Stimulated activated CD4-positive, alpha-beta T cell treated with anti-CD3 and anti-CD28 coated beads, Interleukin-1b, Interleukin-23, amount 100 ng/mL, for 1 hour (primary cell): Measurements from ENCODE around the gene AKAP1.

ENCODE experiments used
- DNase-seq, 2 donors: peaks; one replicate each; pipeline ENCODE4 v3.0.0-alpha.2; 2020; ENCODE audit warnings: low read depth in 2 of 2

AKAP1 gene

DNA sequence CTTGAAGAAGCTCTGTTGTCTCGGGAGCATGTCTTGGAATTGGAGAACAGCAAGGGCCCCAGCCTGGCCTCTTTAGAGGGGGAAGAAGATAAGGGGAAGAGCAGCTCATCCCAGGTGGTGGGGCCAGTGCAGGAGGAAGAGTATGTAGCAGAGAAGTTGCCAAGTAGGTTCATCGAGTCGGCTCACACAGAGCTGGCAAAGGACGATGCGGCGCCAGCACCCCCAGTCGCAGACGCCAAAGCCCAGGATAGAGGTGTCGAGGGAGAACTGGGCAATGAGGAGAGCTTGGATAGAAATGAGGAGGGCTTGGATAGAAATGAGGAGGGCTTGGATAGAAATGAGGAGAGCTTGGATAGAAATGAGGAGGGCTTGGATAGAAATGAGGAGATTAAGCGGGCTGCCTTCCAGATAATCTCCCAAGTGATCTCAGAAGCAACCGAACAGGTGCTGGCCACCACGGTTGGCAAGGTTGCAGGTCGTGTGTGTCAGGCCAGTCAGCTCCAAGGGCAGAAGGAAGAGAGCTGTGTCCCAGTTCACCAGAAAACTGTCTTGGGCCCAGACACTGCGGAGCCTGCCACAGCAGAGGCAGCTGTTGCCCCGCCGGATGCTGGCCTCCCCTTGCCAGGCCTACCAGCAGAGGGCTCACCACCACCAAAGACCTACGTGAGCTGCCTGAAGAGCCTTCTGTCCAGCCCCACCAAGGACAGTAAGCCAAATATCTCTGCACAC is 21.2 kb downstream of the AKAP1 start:
- DNase-seq, result no peak

DNA sequence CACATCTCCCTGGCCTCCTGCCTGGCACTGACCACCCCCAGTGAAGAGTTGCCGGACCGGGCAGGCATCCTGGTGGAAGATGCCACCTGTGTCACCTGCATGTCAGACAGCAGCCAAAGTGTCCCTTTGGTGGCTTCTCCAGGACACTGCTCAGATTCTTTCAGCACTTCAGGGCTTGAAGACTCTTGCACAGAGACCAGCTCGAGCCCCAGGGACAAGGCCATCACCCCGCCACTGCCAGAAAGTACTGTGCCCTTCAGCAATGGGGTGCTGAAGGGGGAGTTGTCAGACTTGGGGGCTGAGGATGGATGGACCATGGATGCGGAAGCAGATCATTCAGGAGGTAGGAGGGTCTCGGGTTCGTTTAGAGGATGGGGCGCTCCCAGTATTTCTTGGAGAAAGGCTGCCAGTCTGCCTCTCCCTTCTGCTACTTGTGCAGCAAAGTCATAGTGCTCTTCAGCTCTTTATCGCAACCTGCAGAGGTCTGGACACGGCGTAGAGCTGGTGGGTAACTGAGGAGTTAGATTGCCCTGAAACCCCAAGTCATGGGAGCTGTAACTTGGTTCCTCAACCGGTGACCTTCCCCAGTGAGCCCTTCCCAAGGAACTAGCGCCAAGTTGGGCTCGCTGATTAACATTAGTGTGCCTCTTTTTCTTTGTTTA is 21.9 kb downstream of the AKAP1 start:
- no peak for DNase-seq

DNA sequence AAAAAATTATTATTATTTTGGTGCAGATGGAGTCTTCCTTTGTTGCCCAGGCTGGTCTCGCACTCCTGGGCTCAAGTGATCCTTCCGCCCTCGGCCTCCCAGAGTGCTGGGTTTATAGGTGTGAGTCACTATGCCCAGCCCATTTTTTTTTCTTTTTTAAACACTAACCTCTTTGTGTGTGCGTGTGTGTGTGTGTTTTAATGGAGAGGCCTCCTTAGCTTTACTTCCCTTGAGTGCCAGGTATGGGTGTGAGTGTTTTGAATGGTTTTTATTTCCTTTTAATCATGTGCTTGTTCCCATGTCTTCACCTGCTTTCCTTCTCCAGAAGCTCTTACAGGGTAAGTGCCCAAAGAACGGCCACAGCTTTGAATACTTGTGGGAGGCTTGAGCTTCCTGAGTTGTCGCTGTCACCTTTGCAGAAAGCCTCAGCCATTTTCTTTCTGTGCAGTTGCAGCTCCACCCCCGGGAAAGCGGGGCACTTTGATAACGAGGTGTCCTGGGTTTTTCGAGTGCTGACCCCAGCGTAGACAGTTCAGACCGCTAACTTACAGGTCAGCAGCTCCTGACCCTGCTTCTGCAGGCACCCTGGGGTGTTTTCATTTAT is 22.6 kb downstream of the AKAP1 start:
- DNase-seq, result no peak

DNA sequence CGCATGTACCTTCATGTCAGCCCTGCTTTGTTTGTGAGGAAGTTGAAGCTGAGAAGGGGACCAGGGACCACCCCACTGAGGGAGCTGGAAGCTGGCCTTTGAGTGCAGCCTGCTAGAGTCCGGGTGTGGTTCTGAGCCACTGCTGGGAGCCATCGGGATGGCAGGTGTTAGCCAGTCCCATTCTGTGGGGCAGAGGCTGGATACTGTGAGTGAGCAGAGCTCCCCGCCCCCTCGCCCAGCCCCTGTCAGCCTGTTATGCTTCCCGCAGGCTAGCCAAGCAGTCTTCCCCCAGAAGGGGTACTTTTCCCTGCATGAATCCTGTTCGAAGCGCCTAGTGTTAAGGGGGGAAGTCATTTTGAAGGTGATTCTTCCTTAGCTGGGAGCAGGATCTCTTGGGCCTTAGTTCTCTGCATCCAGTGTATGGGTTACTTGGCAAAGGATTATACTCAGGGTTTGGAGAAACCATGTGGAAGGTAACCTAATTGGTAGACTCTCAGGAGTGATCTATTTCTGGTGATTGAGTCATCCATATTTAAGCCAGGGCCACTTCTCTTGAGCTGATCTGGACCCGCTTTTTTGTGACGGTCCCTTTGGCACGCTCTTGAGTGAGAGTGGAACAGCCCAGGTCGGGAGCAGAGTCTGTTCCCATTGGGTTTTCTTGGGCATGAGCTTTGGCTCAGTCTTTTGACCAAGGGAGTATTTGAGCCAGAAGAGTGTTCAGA is 23.8 kb downstream of the AKAP1 start:
- DNase-seq, result no peak

DNA sequence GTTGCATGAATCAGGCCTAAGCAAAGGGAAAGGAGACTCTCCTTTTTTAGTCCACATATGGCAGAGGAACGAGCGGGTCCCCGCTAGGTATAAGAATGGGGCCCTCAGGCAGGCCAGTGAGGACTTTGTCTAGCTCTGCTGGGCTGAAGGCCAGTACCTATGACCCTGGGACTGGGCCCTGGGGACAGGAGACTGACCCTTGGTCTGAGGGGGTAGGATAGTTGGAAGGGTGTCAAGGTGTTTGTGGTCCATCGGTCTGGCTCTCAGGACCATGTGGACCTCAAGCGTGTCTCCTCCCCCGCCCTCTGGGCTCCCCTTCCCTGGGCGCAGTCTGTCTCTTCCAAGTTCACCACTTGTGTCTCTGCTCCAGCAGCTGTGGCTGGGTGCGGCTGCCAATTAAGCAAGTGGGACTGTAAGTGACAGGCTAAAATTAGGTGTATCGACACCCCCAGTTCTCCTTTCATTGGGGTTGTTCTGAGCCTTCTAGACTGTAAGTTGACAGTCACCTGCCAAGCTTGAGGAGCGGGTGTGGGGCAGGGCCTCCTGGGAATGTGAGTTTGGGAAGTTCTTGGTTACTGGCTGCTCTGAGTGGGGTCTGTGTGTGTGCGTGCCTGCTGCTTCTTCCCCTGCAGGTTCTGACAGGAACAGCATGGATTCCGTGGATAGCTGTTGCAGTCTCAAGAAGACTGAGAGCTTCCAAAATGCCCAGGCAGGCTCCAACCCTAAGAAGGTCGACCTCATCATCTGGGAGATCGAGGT is 24.5 kb downstream of the AKAP1 start:
- no peak for DNase-seq

DNA sequence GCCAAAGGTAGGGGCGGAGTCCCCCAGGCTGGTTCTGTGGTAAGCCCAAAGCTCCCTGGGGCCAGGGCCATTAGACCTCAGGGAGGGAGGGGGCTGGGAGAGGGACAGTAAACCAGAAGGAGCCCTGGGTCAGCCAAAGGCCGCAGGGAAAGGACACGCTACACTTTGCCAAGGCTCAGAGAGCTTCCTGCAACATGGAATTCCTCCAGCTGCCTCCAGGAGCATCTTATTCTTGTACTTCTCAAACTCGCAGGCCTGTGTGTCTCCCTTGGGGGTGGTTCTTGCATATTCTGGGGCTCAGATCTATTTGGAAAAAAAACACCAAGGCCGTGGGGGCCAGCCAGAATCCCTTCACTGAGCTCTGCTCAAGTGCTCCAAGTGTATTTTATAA is 25.1 kb downstream of the AKAP1 start:
- no peak for DNase-seq

DNA sequence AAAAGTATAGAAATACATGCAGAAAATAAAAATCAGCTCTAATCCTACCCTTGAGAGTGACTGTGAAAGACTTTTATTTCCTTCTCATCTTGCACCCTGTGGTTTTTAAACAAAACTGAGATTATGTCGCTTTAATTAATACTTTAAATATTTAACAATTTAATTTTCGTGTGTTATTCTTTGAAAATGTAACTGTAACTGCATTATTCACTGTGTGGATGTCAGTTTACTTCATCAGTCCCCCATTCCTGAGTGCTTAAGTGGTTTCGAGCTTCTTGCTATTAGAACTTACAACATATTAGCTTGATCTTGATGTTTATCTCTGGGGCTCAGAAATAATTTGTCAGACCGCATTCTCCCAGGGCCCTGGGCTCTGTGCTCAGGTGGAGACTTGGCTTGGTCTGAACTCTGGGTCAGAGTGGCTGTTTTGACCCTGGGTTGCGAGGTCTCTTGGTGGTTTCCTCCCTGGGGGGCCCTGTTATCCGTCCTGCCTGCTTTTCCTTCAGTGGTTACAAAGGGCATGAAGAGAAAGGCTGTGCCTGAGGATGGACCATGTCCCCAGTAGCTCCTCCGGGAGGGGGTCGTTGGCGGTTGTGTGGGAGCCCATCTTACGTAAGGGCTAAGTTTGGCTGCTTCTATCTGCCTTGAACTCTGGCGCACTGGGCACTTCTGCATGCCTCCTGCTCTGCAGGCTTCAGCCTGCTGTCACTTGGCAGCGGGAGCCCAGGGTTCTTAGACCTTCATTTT is 25.7 kb downstream of the AKAP1 start:
- DNase-seq, result no peak

DNA sequence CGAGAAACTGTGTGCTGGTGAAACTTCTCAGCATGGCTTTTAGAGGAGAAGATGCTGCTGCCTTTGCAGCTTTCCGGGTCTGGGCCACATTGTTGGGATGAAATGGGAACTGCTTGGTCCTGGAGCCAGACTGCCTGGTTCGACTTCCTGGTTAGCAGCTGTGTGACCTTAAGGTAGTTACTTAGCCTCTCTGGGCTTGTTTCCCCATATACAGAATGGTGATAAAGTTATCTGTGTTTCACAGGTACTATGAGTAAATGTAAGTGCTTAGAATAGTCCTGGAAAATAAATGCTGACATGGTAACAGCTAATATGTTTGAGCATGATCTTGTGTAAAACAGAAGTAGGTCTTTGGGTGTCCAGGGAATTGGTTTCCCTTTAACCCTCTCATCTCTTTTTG is 26.3 kb downstream of the AKAP1 start:
- DNase-seq, result no peak

DNA sequence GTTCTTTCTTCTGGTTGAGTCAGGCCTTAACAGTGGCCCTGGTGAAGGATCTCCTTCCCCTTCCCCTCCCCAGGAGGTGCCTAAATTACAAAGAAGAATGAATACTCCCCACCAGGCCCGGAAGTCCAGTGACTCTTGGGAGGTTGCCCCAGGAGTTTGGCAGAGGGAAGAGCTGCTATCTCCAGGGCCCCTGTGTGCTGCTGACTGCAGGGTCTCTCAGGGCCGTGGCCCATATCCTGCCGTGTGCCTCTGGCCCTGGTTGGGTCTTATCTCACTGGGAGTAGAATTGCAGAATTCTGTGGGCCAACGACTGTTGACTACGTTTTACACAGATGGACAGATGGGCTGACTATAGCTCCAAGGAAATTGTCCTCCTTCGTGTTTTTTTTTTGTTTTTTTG is 28.0 kb downstream of the AKAP1 start:
- no peak for DNase-seq

DNA sequence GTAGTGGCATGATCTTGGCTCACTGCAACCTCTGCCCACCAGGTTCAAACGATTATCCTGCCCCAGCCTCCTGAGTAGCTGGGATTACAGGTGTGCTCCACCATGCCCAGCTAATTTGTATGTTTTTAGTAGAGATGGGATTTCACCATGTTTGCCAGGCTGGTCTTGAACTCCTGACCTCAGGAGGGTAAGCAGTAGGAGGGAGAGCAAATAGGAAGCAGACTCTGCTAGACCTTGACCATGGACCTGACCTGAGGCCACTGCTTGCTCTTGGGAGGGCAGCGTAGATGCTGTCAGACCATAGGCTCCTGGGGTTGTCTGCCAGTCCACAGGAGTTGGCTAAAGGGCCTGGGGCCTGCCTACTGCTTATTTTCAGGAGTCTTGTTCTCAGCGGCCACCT is 28.6 kb downstream of the AKAP1 start:
- DNase-seq, result no peak

DNA sequence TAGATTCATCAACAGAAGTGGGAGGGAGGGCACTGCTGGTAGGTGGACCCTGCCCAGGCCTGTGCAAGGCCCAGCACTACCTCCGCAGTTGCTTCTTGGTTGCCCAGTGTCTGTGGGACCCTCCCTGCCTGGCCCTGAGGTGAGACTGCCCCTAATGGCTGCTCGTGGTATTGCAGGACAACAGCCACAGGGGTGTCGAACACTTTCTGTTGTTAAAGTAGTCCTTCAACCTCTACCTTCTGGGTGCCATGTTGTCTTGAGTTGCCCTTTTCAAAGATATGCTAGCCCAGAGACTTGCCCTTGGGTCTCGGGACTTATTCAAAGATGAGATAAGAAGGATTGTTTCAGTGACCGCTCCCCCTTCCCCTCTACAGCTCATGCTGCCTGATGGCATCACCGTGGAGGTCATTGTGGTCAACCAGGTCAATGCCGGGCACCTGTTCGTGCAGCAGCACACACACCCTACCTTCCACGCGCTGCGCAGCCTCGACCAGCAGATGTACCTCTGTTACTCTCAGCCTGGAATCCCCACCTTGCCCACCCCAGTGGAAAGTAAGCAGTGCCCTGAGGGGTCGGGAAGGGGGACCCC is 29.1 kb downstream of the AKAP1 start:
- DNase-seq, result peak; percentile 36 to 50

DNA sequence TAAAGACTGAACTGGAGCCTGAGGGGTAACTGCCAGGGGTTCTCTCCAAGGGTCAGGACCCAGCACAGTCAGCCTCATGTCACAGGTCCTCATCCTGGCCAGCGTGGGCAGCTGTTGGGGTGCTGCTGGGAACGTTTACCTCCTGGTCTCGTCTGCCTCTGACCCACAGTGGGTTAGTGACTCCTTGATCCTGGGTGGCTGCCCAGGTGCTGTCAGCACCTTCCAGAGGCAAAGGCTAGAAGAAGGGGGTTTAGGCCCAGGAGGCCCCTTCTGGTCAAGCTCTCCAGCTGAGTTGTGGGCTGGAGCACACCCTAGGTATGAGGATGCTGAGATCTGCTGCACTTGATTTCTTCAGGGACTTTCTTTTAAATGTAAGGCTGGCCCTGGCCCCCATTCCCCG is 30.3 kb downstream of the AKAP1 start:
- DNase-seq, result no peak

DNA sequence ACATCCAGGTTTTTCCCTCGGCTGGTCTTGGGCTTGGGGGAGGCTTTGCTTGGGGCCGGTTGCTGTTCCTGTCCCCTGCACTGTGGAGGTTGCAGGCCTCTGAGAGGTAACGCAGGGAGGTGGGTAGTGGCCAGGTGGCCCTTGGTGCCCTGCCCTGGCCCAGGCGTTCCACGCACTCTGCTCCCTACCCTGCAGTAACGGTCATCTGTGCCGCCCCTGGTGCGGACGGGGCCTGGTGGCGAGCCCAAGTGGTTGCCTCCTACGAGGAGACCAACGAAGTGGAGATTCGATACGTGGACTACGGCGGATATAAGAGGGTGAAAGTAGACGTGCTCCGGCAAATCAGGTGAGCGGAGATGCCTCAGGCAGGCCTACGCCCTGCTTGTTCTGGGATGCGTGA is 30.9 kb downstream of the AKAP1 start:
- no peak for DNase-seq

DNA sequence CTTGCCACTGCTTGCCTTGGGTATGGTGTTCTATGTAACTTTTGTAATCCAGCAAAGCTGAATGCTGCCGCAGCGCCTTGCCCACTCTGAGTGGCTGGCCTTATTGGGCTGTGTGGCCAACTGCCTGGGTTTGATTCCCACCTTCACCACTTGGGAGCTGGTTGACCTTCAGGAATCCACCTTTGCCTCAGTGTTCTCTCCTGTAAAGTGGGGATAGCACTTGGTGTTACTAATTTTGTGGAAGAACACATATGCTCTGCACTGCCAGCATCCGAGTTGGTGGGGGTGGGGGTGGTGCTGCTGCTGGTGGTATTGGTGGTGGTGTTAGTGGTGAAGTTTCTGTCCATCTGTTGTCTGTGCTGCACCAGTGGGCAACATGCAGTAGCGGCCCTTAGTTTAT is 32.8 kb downstream of the AKAP1 start:
- DNase-seq, result no peak

DNA sequence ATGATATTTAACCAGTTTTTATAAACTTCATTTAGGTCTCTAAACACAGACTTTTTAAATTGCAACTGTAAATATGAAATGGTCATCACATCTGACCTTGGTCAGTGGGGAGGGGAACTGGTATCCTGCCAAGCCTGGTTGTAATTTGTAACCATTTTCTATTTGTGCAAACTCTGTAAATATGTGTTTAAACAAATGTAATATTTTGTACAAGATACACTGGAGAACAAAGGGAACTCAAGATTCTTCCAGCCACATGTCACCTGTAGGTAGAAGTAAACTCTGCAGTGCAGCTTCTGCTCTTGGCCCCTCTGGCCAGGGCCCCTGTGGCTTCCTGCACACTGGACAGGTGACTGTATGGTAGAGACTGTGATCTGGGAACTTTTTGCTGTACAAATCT is 35.8 kb downstream of the AKAP1 start:
- no peak for DNase-seq

DNA sequence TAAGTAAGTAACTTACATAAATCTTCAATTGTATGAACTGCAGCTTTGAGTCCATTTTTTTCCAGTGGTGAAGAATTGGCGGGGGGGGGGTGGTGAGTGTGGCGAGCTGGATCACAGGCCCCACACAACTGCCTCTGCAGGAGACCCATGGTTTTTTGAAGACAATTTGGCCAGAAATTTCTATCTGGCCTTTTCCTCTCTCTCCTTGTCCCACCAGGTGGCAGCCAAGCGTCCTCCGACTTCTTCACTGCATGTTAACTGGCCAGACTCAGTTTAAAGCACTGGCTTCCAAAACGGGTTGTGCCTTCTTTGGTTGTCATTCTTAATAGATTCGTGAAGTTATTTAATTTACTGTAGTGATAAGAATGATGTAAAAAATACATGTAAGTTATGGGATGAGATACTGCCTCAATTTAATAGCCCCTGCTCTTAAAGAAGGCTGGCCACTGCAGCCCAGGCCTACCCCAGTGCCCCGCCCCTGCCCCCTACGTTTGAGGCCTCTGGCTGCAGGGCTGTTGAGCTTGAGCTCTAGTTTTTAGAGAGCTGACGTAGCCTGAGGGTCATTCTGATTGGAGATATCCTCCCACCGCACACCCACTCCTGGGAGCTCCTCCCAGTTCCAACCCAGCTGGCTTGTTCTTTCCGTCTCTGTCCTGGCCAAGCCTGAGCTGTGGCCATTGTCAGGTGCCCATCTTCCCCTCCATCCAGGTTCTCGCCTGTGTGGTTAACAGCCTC is 36.4 kb downstream of the AKAP1 start:
- DNase-seq, result no peak

DNA sequence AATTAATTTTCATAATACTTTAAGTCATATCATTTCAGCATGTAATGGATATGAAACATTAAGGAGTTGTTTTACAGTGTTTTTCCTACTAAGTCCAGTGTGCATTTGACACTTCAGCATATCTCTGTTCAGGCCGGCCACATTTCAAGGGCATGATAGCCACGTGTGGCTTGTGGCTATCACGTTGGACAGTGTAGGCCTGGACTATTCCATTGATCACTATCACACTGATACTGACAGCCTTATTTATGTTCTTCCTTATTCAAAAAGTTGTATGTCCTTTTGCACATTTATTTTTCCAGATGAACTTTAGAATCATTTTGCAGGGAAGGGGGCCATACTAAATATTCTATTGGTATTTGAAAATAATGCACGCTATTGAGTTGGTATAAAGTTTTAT is 39.0 kb downstream of the AKAP1 start:
- no peak for DNase-seq

DNA sequence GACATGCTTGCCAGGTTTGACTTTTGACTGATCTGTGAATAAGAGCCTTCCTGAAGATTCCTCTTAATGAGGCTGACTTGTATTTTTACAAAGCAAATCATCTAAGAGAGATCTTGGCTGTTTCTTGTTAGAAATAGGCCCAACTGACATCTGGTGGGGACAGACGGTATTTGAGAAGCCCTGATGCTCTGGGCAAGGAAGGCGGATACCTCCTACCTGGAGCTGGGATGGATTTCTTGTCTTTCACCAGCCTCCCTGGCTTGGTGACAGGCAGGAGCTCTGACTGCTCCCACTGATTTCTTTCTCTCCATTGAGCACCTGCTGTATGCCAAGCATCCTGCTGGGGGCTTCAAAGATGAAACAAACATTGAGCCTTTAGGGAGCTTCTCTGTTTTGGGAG is 40.4 kb downstream of the AKAP1 start:
- DNase-seq, result no peak

DNA sequence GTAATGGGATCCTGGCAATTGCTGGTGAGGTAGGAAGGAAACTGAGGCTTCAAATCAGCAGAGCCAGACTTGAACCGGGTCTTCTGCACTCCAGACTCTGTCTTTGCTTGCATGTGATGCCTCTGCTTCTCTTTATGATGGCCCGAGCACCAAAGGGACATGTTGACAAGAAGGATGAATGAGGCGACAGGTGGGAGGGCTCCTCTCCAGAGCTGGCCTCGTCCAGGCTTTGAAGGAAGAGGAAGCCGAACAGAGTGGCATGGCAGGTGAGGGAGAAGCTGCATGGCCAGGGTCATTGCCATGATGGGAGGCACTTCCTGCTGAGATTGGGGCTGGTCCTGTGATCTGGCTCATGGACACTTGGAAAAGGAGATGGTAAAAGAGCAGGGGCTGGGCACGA is 40.8 kb downstream of the AKAP1 start:
- no peak for DNase-seq
